HepG2 (cell line): Measurements from ENCODE around the gene ISG20. TPM values are rescaled to one million over a fixed set of nuclear protein-coding genes. Genes with fewer than 3 reads are reported as not detected.

ENCODE experiments used
- ASH2L ChIP-seq: fragments of 300-600, 200-600 bp; sonication (generic); IDR thresholded peaks from 2 replicates; pipeline ENCODE4 v1.7.0; 2017; ENCODE audit warnings: low read depth, mild to moderate bottlenecking, moderate library complexity, mixed read lengths, low read length; ENCODE audit not compliant: insufficient read length
- CCDC6 ChIP-seq: sonication (generic); formaldehyde crosslinking; IDR thresholded peaks from 2 replicates; pipeline ENCODE4 v1.8.1; 2022; ENCODE audit warnings: mild to moderate bottlenecking, missing genetic modification reagents, moderate library complexity
- CENPX ChIP-seq: sonication (generic); formaldehyde crosslinking; IDR thresholded peaks from 2 replicates; pipeline ENCODE4 v1.9.0; 2021; ENCODE audit warnings: mild to moderate bottlenecking, missing genetic modification reagents, moderate library complexity
- CREBL2 ChIP-seq: sonication (generic); formaldehyde crosslinking; IDR thresholded peaks from 2 replicates; pipeline ENCODE4 v1.8.1; 2023; ENCODE audit warnings: missing genetic modification reagents, mild to moderate bottlenecking, borderline replicate concordance
- IRX3 ChIP-seq: sonication (generic); formaldehyde crosslinking; IDR thresholded peaks from 2 replicates; pipeline ENCODE4 v1.8.1; 2023; ENCODE audit warnings: mild to moderate bottlenecking, low read depth, missing genetic modification reagents, borderline replicate concordance
- NCOA1 ChIP-seq: sonication (generic); formaldehyde crosslinking; IDR thresholded peaks from 2 replicates; pipeline ENCODE4 v1.9.0; 2021; ENCODE audit warnings: missing genetic modification reagents
- NFATC3 ChIP-seq: sonication (generic); formaldehyde crosslinking; IDR thresholded peaks from 2 replicates; pipeline ENCODE4 v1.5.1; 2020; ENCODE audit warnings: mild to moderate bottlenecking, missing genetic modification reagents
- NR0B2 ChIP-seq: sonication (generic); formaldehyde crosslinking; IDR thresholded peaks from 2 replicates; pipeline ENCODE4 v1.4.0; 2020; ENCODE audit warnings: mild to moderate bottlenecking, missing genetic modification reagents
- POGZ ChIP-seq: sonication (generic); formaldehyde crosslinking; IDR thresholded peaks from 2 replicates; pipeline ENCODE4 v1.4.0; 2020; ENCODE audit warnings: mild to moderate bottlenecking, missing genetic modification reagents
- RBM22 ChIP-seq: fragments of 200-400 bp; formaldehyde crosslinking; optimal IDR thresholded peaks from 2 replicates; pipeline ENCODE3; 2017; ENCODE audit warnings: mild to moderate bottlenecking, low read length, moderate library complexity
- SATB2 ChIP-seq: sonication (generic); formaldehyde crosslinking; IDR thresholded peaks from 2 replicates; pipeline ENCODE4 v1.5.0; 2020; ENCODE audit warnings: missing genetic modification reagents
- SOX13 ChIP-seq, 3 experiments: fragments of 450-650 bp in 1 of 3; sonication (generic) in 1 of 3; formaldehyde crosslinking in 1 of 3; IDR thresholded peaks in 2 of 3; conservative IDR thresholded peaks in 1 of 3; 2 replicates each; pipeline versions ENCODE4 v1.5.0 to v1.6.1; 2016 to 2020; ENCODE audit warnings: antibody characterized with exemption in 1 of 3, mild to moderate bottlenecking in 1 of 3, missing compliant biosample characterization in 1 of 3, missing genetic modification reagents in 1 of 3, moderate library complexity in 1 of 3
- SPEN ChIP-seq: sonication (generic); formaldehyde crosslinking; IDR thresholded peaks from 2 replicates; pipeline ENCODE4 v1.5.1; 2020; ENCODE audit warnings: low read depth, mild to moderate bottlenecking, missing genetic modification reagents
- SYNCRIP ChIP-seq: fragments of 200-400 bp; formaldehyde crosslinking; IDR thresholded peaks from 2 replicates; pipeline ENCODE4 v1.6.1; 2018; ENCODE audit warnings: mild to moderate bottlenecking, low read depth, low read length; ENCODE audit not compliant: insufficient read depth
- TGIF2 ChIP-seq: IDR thresholded peaks from 2 replicates; pipeline ENCODE4 v1.6.1; 2016; ENCODE audit warnings: control low read depth, missing compliant biosample characterization
- ZBTB2 ChIP-seq: sonication (generic); formaldehyde crosslinking; IDR thresholded peaks from 2 replicates; pipeline ENCODE4 v1.8.0; 2022; ENCODE audit warnings: low read depth, missing genetic modification reagents
- ZBTB46 ChIP-seq: sonication (generic); formaldehyde crosslinking; IDR thresholded peaks from 2 replicates; pipeline ENCODE4 v1.4.0; 2020; ENCODE audit warnings: mild to moderate bottlenecking, missing genetic modification reagents, borderline replicate concordance
- ZFP1 ChIP-seq: IDR thresholded peaks from 2 replicates; pipeline ENCODE4 v1.6.1; 2016
- ZNF281 ChIP-seq: sonication (generic); formaldehyde crosslinking; IDR thresholded peaks from 2 replicates; pipeline ENCODE4 v1.4.0; 2020; ENCODE audit warnings: missing genetic modification reagents, borderline replicate concordance
- ZNF781 ChIP-seq: sonication (generic); formaldehyde crosslinking; IDR thresholded peaks from 2 replicates; pipeline ENCODE4 v1.5.1; 2020; ENCODE audit warnings: borderline replicate concordance, mild to moderate bottlenecking, missing genetic modification reagents; ENCODE audit errors: not compliant biosample characterization
- ZNF782 ChIP-seq: sonication (generic); formaldehyde crosslinking; IDR thresholded peaks from 2 replicates; pipeline ENCODE4 v1.4.0; 2020; ENCODE audit warnings: missing genetic modification reagents, mild to moderate bottlenecking, borderline replicate concordance
- polyA plus RNA-seq, 8 experiments: library from polyadenylated mRNA; depleted of rRNA in 3 of 8; stranded (reverse) in 7 of 8; unstranded in 1 of 8; fragments of >200 nt; fragmentation: Illumina TruSeq in 4 of 8; extraction: Trizol in 4 of 8; gene quantifications; 2 replicates each; pipeline versions ENCODE4 v1.2.1 to v1.2.3, GENCODE V29; 2011 to 2016; ENCODE audit warnings: low read depth in 4 of 8, missing spikeins in 1 of 8, mixed read lengths in 1 of 8; ENCODE audit not compliant: insufficient read depth in 1 of 8
- total RNA-seq, 5 experiments: library from RNA; depleted of rRNA; stranded (reverse); fragments of >200 nt; fragmentation: Illumina TruSeq; extraction: Trizol; gene quantifications; 2 replicates each; pipeline ENCODE4 v1.2.3, GENCODE V29; 2016; ENCODE audit warnings: low read depth in 1 of 5
- TF ChIP-seq, protein P1 (sequence below): sonication (generic); formaldehyde crosslinking; IDR thresholded peaks from 2 replicates; pipeline ENCODE4 v1.5.0; 2020; ENCODE audit warnings: mild to moderate bottlenecking, low read depth, missing genetic modification reagents, borderline replicate concordance

The ISG20 gene
- total and polyA plus RNA-seq, 2 of the 13 experiments (the other 11 are each of a cell fraction or from before 2014, with no cell fraction given) = 6.3 to 31.5 TPM

- TF ChIP-seq, protein P1, sequence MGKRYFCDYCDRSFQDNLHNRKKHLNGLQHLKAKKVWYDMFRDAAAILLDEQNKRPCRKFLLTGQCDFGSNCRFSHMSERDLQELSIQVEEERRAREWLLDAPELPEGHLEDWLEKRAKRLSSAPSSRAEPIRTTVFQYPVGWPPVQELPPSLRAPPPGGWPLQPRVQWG = no peak
- peak; percentile 19 for TF ChIP-seq ASH2L
- no peak for TF ChIP-seq ZNF281 (CRISPR knock-in tag)
- TF ChIP-seq TGIF2 (CRISPR knock-in tag) = no peak
- no peak for TF ChIP-seq ZFP1 (CRISPR knock-in tag)
- no peak for TF ChIP-seq CCDC6 (CRISPR knock-in tag)
- no peak for TF ChIP-seq ZNF782
- TF ChIP-seq SOX13 (IDR thresholded peaks at IDR 0.05) = no peak
- 0 out of 4 replicates have a peak, but pooled peaks of 1 of the 2 experiments have one; percentile 6 for TF ChIP-seq SOX13 (CRISPR knock-in tag; conservative IDR thresholded peaks at IDR 0.05 in 1 of 2, IDR thresholded peaks at IDR 0.05 in 1 of 2)
- TF ChIP-seq ZBTB46 (CRISPR knock-in tag) = 0 out of 2 replicates have a peak, but pooled peaks have one; percentile 26
- no peak for TF ChIP-seq NR0B2 (CRISPR knock-in tag)
- no peak for TF ChIP-seq CREBL2 (CRISPR knock-in tag)
- TF ChIP-seq ZNF781 = no peak
- no peak for TF ChIP-seq ZBTB2 (CRISPR knock-in tag)
- peak; percentile 71 for TF ChIP-seq POGZ
- TF ChIP-seq NCOA1 = no peak
- no peak for TF ChIP-seq SATB2 (CRISPR knock-in tag)
- no peak for TF ChIP-seq SYNCRIP
- TF ChIP-seq RBM22 = no peak
- TF ChIP-seq IRX3 = no peak
- TF ChIP-seq SPEN (CRISPR knock-in tag) = no peak
- no peak for TF ChIP-seq CENPX (CRISPR knock-in tag)
- no peak for TF ChIP-seq NFATC3 (CRISPR knock-in tag)
Measured at GRCh38 chr15:88681610-88682221, 42.9 kb downstream of the ISG20 start (continued).
